Measurements from ENCODE around the gene MRPL43. TPM values are rescaled to one million over a fixed set of nuclear protein-coding genes. Genes with fewer than 3 reads are reported as not detected.

Gene MRPL43
- total RNA-seq, 2 experiments from 2014 or later, result 48.2 to 52.2 TPM

GRCh38 chr10:100997360-100998182, 10.3 kb upstream of the MRPL43 start:
- Mint-ChIP-seq H3K9me3 (ENCODE audit: low read depth) (no peaks in the 10 kb centered on the region), H3K36me3 (peaks cover 4% of the 10 kb centered on the region), H3K27ac (peak overlapping the region; percentile 90), H3K4me1 (peaks cover 22% of the 10 kb centered on the region), H3K27me3 (no peaks in the 10 kb centered on the region), H3K4me3 (peak overlapping the region; percentile 76)
- CTCF ChIA-PET, result interaction anchor here (0.6 to 13.2 kb wide), 40 partner anchors 9 to 1530 kb away, joined by 3 to 174 read pairs (median 6); partner anchors contain the start of genes HIF1AN, KAZALD1, MRPL43 and PDZD7
- ATAC-seq, result peak; percentile 65
- DNase-seq, result peak; percentile 81

- peak; percentile 37 for ATAC-seq
- Mint-ChIP-seq H3K9me3 (ENCODE audit: low read depth) (no peaks in the 10 kb centered on the region), H3K27me3 (no peaks in the 10 kb centered on the region), H3K4me3 (peak overlapping the region; percentile 76), H3K4me1 (peaks cover 22% of the 10 kb centered on the region), H3K27ac (peak overlapping the region; percentile 90), H3K36me3 (peaks cover 6% of the 10 kb centered on the region)
- DNase-seq, result peak; percentile 57
- CTCF ChIA-PET, result interaction anchor here (0.7 to 13.2 kb wide), 28 partner anchors 10 to 461 kb away, joined by 3 to 174 read pairs (median 8); partner anchors contain the start of genes HIF1AN, KAZALD1, MRPL43 and PDZD7
These were observed 9.5 kb upstream of the MRPL43 start for GRCh38 chr10:100996678-100997359.

- Mint-ChIP-seq H3K4me3 (no peak overlapping the region), H3K9me3 (ENCODE audit: low read depth) (no peaks in the 10 kb centered on the region), H3K36me3 (peaks cover 18% of the 10 kb centered on the region), H3K27ac (no peak overlapping the region), H3K4me1 (peaks cover 24% of the 10 kb centered on the region), H3K27me3 (no peaks in the 10 kb centered on the region)
- ATAC-seq, result no peak
- CTCF ChIA-PET, result interaction anchor here (1.8 to 13.2 kb wide), 3 partner anchors 17 to 35 kb away, joined by 4 to 174 read pairs (median 49); partner anchors contain the start of genes PDZD7 and SFXN3
- no peak for DNase-seq
These were observed 7.9 kb upstream of the MRPL43 start for GRCh38 chr10:100995181-100995580.

GRCh38 chr10:100993986-100994708, 6.8 kb upstream of the MRPL43 start:
- peak overlapping the region; percentile 4 for H3K27ac Mint-ChIP-seq
- H3K27me3 Mint-ChIP-seq, result no peaks in the 10 kb centered on the region
- H3K36me3 Mint-ChIP-seq, result peaks cover 18% of the 10 kb centered on the region
- no peak for ATAC-seq
- H3K9me3 Mint-ChIP-seq (ENCODE audit: low read depth), result no peaks in the 10 kb centered on the region
- no peak for DNase-seq
- H3K4me3 Mint-ChIP-seq, result no peak overlapping the region
- peaks cover 30% of the 10 kb centered on the region for H3K4me1 Mint-ChIP-seq
- CTCF ChIA-PET, result interaction anchor here (1.0 to 13.2 kb wide), 4 partner anchors 18 to 38 kb away, joined by 3 to 174 read pairs (median 4); partner anchors contain the start of gene SEMA4G

GRCh38 chr10:100989088-100989487, 1.8 kb upstream of the MRPL43 start:
- peaks cover 22% of the 10 kb centered on the region for H3K36me3 Mint-ChIP-seq
- H3K9me3 Mint-ChIP-seq (ENCODE audit: low read depth), result no peaks in the 10 kb centered on the region
- H3K27me3 Mint-ChIP-seq, result no peaks in the 10 kb centered on the region
- H3K27ac Mint-ChIP-seq, result no peak overlapping the region
- CTCF ChIA-PET, result interaction anchor here (1.4 to 4.8 kb wide), 3 partner anchors 8 to 42 kb away, joined by 3 to 41 read pairs (median 8); partner anchors contain the start of genes PDZD7 and SFXN3
- DNase-seq (no peak), ATAC-seq (no peak)
- no peak overlapping the region for H3K4me3 Mint-ChIP-seq
- peaks cover 37% of the 10 kb centered on the region for H3K4me1 Mint-ChIP-seq

GRCh38 chr10:100988166-100988565, 869 bp upstream of the MRPL43 start:
- ATAC-seq (no peak), DNase-seq (no peak)
- CTCF ChIA-PET, result interaction anchor here (3.6 to 4.8 kb wide), 2 partner anchors 9 to 23 kb away, joined by 8 to 41 read pairs; no protein-coding TSS in a partner anchor
- Mint-ChIP-seq H3K4me1 (peaks cover 37% of the 10 kb centered on the region), H3K27me3 (no peaks in the 10 kb centered on the region), H3K4me3 (peak overlapping the region; percentile 91), H3K36me3 (peaks cover 19% of the 10 kb centered on the region), H3K9me3 (ENCODE audit: low read depth) (no peaks in the 10 kb centered on the region), H3K27ac (peak overlapping the region; percentile 85)

- Mint-ChIP-seq H3K4me1 (peaks cover 37% of the 10 kb centered on the region), H3K4me3 (peak overlapping the region; percentile 91), H3K36me3 (peaks cover 17% of the 10 kb centered on the region), H3K9me3 (ENCODE audit: low read depth) (no peaks in the 10 kb centered on the region), H3K27me3 (no peaks in the 10 kb centered on the region), H3K27ac (peak overlapping the region; percentile 85)
- DNase-seq, result no peak
- no peak for ATAC-seq
- CTCF ChIA-PET, result interaction anchor here (1.4 to 4.8 kb wide), 4 partner anchors 10 to 469 kb away, joined by 3 to 41 read pairs (median 10); no protein-coding TSS in a partner anchor
These were observed 370 bp upstream of the MRPL43 start for GRCh38 chr10:100987685-100988049.

GRCh38 chr10:100986623-100986951, 710 bp downstream of the MRPL43 start:
- Mint-ChIP-seq H3K27me3 (no peaks in the 10 kb centered on the region), H3K27ac (peak overlapping the region; percentile 85), H3K4me3 (peak overlapping the region; percentile 91), H3K4me1 (peaks cover 37% of the 10 kb centered on the region), H3K9me3 (ENCODE audit: low read depth) (no peaks in the 10 kb centered on the region), H3K36me3 (peaks cover 16% of the 10 kb centered on the region)
- ATAC-seq (no peak), DNase-seq (no peak)
- CTCF ChIA-PET, result interaction anchor here (0.8 to 4.8 kb wide), 7 partner anchors 11 to 468 kb away, joined by 3 to 41 read pairs (median 7); partner anchors contain the start of genes LZTS2 and SEMA4G

GRCh38 chr10:100985336-100985735, 2.0 kb downstream of the MRPL43 start:
- DNase-seq (no peak), ATAC-seq (no peak)
- Mint-ChIP-seq H3K4me1 (peaks cover 32% of the 10 kb centered on the region), H3K9me3 (ENCODE audit: low read depth) (no peaks in the 10 kb centered on the region), H3K27me3 (no peaks in the 10 kb centered on the region), H3K27ac (no peak overlapping the region), H3K36me3 (peaks cover 5% of the 10 kb centered on the region), H3K4me3 (no peak overlapping the region)
- CTCF ChIA-PET, result interaction anchor here (3.1 to 4.8 kb wide), 2 partner anchors 12 to 29 kb away, joined by 12 to 41 read pairs; no protein-coding TSS in a partner anchor

GRCh38 chr10:100984672-100985177, 2.6 kb downstream of the MRPL43 start:
- H3K27ac Mint-ChIP-seq, result no peak overlapping the region
- H3K4me1 Mint-ChIP-seq, result peaks cover 30% of the 10 kb centered on the region
- peaks cover 4% of the 10 kb centered on the region for H3K36me3 Mint-ChIP-seq
- CTCF ChIA-PET, result interaction anchor here (1.1 to 4.8 kb wide), 3 partner anchors 13 to 57 kb away, joined by 3 to 41 read pairs (median 12); no protein-coding TSS in a partner anchor
- H3K27me3 Mint-ChIP-seq, result no peaks in the 10 kb centered on the region
- no peak overlapping the region for H3K4me3 Mint-ChIP-seq
- ATAC-seq (no peak), DNase-seq (no peak)
- H3K9me3 Mint-ChIP-seq (ENCODE audit: low read depth), result no peaks in the 10 kb centered on the region

- ATAC-seq, result no peak
- H3K4me1 Mint-ChIP-seq, result peaks cover 25% of the 10 kb centered on the region
- no peaks in the 10 kb centered on the region for H3K9me3 Mint-ChIP-seq (ENCODE audit: low read depth)
- CTCF ChIA-PET, result interaction anchor here (1.1 kb wide), 1 partner anchor 56 kb away, joined by 3 read pairs; no protein-coding TSS in a partner anchor
- peaks cover 4% of the 10 kb centered on the region for H3K36me3 Mint-ChIP-seq
- no peak overlapping the region for H3K27ac Mint-ChIP-seq
- H3K27me3 Mint-ChIP-seq, result no peaks in the 10 kb centered on the region
- H3K4me3 Mint-ChIP-seq, result no peak overlapping the region
- no peak for DNase-seq
These were observed 3.2 kb downstream of the MRPL43 start for GRCh38 chr10:100983868-100984671.
